DMS 273 (cell line): ENCODE data around the gene RHBDD3.

ENCODE experiments used
- DNase-seq: peaks from one replicate; lab custom pipeline; 2025; ENCODE audit not compliant: unreplicated experiment; lab: John Stamatoyannopoulos, UW

Gene RHBDD3

GRCh38 chr22:29218758-29219408, 48.9 kb downstream of the RHBDD3 start:
- no peak for DNase-seq

- DNase-seq = no peak
Measured at GRCh38 chr22:29217827-29218757, 49.7 kb downstream of the RHBDD3 start.

GRCh38 chr22:29216873-29217666, 50.7 kb downstream of the RHBDD3 start:
- DNase-seq = no peak

GRCh38 chr22:29216011-29216872, 51.5 kb downstream of the RHBDD3 start:
- no peak for DNase-seq

- DNase-seq = no peak
Measured at GRCh38 chr22:29215012-29215860, 52.5 kb downstream of the RHBDD3 start.

- no peak for DNase-seq
Measured at GRCh38 chr22:29214232-29214631, 53.5 kb downstream of the RHBDD3 start.

- DNase-seq = no peak
Measured at GRCh38 chr22:29213493-29213892, 54.3 kb downstream of the RHBDD3 start.

- DNase-seq = no peak
Measured at GRCh38 chr22:29212743-29213142, 55.0 kb downstream of the RHBDD3 start.

GRCh38 chr22:29211466-29211865, 56.3 kb downstream of the RHBDD3 start:
- no peak for DNase-seq

- DNase-seq = no peak
Measured at GRCh38 chr22:29211066-29211465, 56.7 kb downstream of the RHBDD3 start.
